Mesodermal cell (in vitro differentiated cells): Measurements from ENCODE around the gene RIC8B.

Source experiments
- H3K27ac ChIP-seq: 2 replicates; pipeline ENCODE4 v1.7.0; 2013; ENCODE audit warnings: mild to moderate bottlenecking, low read depth, low read length, moderate library complexity; ENCODE audit not compliant: severe bottlenecking
- H3K36me3 ChIP-seq: 2 replicates; pipeline ENCODE4 v1.7.1; 2013; ENCODE audit warnings: mild to moderate bottlenecking, low read length, moderate library complexity; ENCODE audit not compliant: control insufficient read depth, insufficient read depth
- H3K4me1 ChIP-seq: one replicate; pipeline ENCODE4 v1.7.1; 2013; ENCODE audit warnings: mild to moderate bottlenecking, low read length; ENCODE audit not compliant: insufficient read depth, control insufficient read depth, poor library complexity, severe bottlenecking
- H3K4me3 ChIP-seq: 2 replicates; pipeline ENCODE4 v1.7.0; 2013; ENCODE audit warnings: low read length, control low read depth, mild to moderate bottlenecking; ENCODE audit not compliant: insufficient read depth, poor library complexity, severe bottlenecking; ENCODE audit errors: extremely low read depth
- H3K9me3 ChIP-seq: 2 replicates; pipeline ENCODE4 v1.7.1; 2013; ENCODE audit warnings: mild to moderate bottlenecking, low read length, moderate library complexity; ENCODE audit not compliant: control insufficient read depth
- WGBS, 2 experiments: methylation state at CpG; one replicate each; pipeline ENCODE4 v1.1.5; 2013; ENCODE audit warnings: missing lambda C conversion rate in 2 of 2; ENCODE audit not compliant: insufficient coverage in 2 of 2; 5-methylcytosine and 5-hydroxymethylcytosine counted together

Gene RIC8B

DNA sequence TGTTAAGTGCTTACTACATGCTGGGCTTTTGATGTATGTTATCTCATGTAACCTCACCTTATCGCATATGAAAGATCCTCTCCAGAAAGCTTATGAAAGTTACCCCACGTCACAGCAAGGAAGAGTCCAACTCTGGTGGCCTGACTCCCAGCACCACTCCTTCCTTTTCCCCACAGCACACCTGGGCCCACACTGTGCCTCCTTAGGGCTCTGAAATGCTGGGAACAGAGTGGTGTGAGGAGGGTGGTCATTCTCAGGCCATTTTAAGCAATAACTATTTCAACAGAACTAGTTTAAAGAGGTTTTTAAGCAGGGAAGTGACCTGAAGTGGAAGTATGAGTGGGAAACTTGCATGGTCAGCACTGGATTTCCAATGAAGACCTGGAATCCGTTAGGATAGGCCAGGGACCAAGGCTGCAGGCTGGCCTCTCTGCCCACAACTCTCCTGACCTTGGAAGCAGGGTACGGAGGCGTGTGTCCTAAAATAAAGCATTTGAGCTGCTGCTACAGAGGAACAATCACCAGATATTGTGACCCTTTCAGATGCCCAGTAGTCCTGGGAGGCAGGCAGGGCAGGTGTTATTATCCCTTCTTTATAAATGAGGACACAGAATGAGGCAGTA lies 114.0 kb downstream of the RIC8B start:
- Histone ChIP-seq H3K27ac (no peak overlapping the region), H3K4me3 (no peak overlapping the region), H3K9me3 (no peaks in the 10 kb centered on the region), H3K36me3 (peaks cover 29% of the 10 kb centered on the region), H3K4me1 (no peaks in the 10 kb centered on the region)
- 88 to 89% methylated on average over 1 to 3 of the region's 5 CpGs for WGBS, 2 experiments

DNA sequence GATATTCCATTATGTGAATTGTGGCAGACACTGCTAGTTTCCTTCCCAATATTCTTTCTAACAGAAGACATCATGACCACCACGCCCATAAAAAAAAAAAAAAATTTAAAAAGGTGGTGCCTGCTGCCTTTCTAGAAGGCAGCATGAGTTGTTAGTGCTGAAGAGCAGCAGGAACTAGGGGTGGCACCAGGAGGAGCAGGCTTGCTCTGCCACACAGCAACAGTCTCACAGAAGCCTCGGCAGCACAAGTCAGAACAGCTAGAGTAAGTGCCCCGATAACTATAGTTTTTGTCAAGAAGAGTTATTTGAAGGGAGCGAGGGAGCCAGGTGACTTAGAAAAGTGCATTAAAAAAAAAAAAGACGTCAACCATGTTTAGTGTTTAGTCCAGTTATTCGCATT lies 114.8 kb downstream of the RIC8B start:
- Histone ChIP-seq H3K9me3 (no peaks in the 10 kb centered on the region), H3K4me3 (no peak overlapping the region), H3K36me3 (peaks cover 21% of the 10 kb centered on the region), H3K4me1 (no peaks in the 10 kb centered on the region), H3K27ac (no peak overlapping the region)
- 89 to 90% methylated on average over 5 of the region's 6 CpGs for WGBS, 2 experiments

DNA sequence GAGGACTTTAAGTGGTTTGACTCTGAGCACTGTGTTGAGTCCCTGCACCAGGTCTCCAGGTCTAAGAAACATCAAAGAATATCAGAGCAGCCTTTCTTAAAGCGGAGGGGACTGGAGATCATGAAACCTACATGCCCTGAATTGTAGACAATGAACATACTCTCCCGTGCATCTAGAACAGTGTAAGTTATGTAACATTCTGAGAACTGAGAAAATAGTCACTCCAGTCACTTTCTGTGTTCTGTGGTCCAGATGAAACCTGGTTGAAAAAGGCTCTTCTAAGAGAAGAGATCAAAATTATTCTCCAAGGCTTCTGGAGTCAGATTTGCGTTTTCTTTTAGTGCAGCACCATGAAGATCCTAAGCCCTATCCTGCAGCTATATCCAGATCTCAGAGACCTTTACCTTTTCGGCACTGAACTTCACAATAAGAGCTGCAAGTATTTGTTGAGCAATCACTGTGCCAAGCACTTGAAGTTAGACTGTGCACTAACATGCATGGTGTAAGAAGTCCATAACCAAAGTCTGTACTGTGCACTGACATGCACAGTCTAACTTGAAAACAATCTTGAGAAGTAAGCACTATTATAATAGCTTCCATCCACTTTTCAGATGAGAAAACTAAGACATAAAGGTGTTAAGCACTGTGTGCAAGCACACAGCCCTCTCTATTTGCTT lies 115.6 kb downstream of the RIC8B start:
- no peaks in the 10 kb centered on the region for H3K9me3 ChIP-seq
- WGBS, 2 experiments = 92 to 93% methylated on average over 3 to 4 of the region's 4 CpGs
- H3K4me1 ChIP-seq = no peaks in the 10 kb centered on the region
- H3K4me3 ChIP-seq = no peak overlapping the region
- no peak overlapping the region for H3K27ac ChIP-seq
- peaks cover 21% of the 10 kb centered on the region for H3K36me3 ChIP-seq

DNA sequence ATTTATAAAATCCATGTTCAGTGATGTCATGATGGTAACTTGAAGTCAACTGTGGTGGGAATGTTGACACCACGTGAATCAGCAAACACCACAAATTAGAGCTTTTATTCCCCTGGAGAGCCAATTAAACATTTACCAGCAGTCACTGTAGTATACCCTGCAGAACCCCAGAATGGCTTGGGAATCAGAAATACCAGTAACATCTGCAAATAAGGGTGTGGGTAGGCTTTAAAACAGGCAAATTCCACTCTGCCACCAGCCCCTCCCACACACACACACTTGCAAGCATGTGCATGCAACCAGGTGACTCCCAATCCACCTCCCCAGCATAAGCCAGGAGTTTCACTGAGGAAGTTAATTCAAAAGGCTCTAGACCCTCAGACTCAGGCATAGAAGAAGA lies 117.6 kb downstream of the RIC8B start:
- Histone ChIP-seq H3K9me3 (no peaks in the 10 kb centered on the region), H3K27ac (no peak overlapping the region), H3K4me1 (no peaks in the 10 kb centered on the region), H3K4me3 (no peak overlapping the region), H3K36me3 (peaks cover 17% of the 10 kb centered on the region)
- no CpG with 5 or more reads among the region's 1 CpG for WGBS, 2 experiments

DNA sequence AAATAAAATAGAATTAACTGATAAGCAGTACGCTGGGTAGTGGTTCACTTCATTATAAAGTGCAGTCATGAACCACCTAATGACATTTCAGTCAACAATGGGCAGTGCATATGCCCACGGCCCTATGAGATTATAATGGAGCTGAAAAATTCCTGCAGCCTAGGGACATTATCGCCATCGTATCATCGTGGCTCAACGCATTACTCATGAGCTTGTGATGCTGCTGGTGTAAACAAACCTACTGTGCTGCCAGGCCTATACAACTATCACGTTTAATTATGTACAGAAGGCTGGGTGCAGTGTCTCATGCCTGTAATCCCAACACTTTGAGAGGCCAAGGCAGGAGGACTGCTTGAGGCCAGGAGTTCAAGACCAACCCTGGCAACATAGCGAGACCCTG lies 119.0 kb downstream of the RIC8B start:
- no peak overlapping the region for H3K4me3 ChIP-seq
- H3K4me1 ChIP-seq = peaks cover 1% of the 10 kb centered on the region
- peaks cover 7% of the 10 kb centered on the region for H3K36me3 ChIP-seq
- 91 to 95% methylated on average over 6 to 7 of the region's 8 CpGs for WGBS, 2 experiments
- no peaks in the 10 kb centered on the region for H3K9me3 ChIP-seq
- no peak overlapping the region for H3K27ac ChIP-seq

DNA sequence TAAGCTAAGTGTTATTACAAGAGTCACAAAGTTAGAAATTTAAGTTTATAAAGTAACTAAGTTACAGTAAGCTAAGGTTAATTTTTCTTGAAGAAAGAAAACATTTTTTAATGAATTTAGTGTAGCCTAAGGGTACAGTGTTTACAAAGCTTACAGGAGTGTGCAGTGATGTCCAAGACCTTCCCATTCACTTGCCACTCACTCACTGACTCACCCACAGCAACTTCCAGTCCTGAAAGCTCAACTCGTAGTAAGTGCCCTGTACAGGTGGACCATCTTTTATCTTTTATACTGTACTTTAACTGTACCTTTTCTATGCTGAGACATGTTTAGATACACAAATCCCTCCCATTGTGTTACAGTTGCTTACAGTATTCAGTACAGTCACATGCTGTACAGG lies 120.3 kb downstream of the RIC8B start:
- H3K36me3 ChIP-seq = peaks cover 6% of the 10 kb centered on the region
- H3K4me1 ChIP-seq = peaks cover 4% of the 10 kb centered on the region
- H3K4me3 ChIP-seq = no peak overlapping the region
- WGBS, 2 experiments = 88 to 100% methylated on average over 1 of the region's 1 CpG
- H3K9me3 ChIP-seq = no peaks in the 10 kb centered on the region
- H3K27ac ChIP-seq = no peak overlapping the region

DNA sequence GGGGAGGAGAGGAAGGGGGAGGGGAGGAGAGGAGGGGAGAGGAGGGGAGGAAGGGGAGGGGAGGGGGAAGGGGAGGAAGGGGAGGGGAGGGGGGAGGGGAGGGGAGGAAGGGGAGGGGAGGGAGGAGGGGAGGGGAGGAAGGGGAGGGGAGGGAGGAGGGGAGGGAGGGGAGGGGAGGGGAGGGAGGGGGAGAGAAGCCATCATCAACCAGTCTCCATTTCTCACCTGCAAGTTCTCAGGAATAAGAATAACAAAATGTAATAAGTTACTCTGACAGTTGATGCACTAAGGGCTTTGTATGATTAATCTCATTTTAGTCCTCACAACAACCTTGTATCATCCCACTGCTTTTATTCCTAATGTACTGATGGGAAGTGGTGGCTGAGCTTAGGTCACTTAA lies 122.1 kb downstream of the RIC8B start:
- Histone ChIP-seq H3K36me3 (no peaks in the 10 kb centered on the region), H3K4me1 (peaks cover 4% of the 10 kb centered on the region), H3K4me3 (no peak overlapping the region), H3K27ac (no peak overlapping the region), H3K9me3 (no peaks in the 10 kb centered on the region)

DNA sequence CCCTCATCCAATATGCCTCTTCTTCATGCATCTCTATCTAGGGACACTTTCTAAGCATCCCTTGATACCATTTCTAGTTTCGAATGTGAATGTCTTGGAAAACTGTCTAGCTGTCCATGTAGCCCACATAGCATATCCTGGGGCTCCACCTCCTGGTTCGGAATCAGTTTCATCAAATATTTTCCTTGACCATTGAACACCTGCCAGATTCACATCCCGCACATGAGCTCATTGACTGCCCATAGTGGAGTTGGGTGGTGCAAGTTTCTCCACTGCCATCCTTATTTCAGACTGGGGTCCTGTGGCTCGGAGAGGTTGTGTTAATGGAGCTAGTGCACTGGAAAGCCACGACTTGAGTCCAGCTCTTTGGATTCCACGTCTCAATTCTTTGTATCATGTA lies 122.6 kb downstream of the RIC8B start:
- Histone ChIP-seq H3K4me1 (peaks cover 4% of the 10 kb centered on the region), H3K27ac (no peak overlapping the region), H3K4me3 (no peak overlapping the region), H3K36me3 (no peaks in the 10 kb centered on the region), H3K9me3 (no peaks in the 10 kb centered on the region)
- 85 to 100% methylated on average over 1 to 5 of the region's 6 CpGs for WGBS, 2 experiments

DNA sequence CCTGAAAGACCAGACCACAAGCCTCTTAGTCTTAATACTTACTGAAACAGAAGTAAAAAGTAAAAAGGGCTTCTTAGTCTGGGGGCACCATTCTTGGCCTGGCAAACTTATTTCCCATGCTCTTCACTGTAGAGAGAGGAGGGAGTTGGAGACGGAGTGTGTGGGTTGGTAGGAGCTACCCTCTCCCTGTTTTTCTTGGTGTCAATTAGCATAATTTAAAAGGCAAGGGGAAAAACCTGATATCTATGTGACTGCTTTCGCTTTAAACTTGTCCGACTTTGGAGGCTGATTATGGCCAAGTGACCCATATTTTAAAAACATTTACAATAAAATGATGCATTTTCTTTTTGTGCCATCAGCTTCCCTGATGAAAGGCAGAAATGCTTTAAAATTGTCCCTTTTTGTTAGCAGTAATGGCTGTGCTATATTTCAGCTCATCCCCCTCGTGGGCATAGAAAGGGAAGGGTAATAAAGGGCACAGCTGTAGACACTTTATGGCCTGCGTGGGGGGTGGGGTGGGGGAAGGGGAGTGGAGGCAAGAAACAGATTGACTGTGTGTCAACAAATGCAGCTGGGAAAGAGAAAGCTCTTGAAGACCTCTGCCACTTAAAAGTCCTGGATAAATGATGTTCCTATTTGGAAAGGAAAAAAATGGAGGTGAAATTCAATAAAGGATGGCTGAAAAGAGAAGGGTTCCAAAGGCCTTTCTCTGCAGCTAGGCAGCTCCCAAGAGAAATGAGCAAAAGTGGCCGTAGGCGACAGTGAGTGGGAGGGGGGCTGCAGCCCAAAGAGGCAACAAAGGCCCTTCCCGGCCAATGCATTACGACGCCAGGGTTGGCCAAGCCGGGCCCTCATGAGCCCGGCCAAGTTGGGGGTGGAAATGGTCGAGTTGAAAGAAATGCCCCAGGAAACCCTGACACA lies 123.8 kb downstream of the RIC8B start:
- no peak overlapping the region for H3K4me3 ChIP-seq
- H3K27ac ChIP-seq = no peak overlapping the region
- peaks cover 4% of the 10 kb centered on the region for H3K4me1 ChIP-seq
- H3K36me3 ChIP-seq = no peaks in the 10 kb centered on the region
- WGBS, 2 experiments = 43 to 59% methylated on average over 7 to 11 of the region's 13 CpGs
- H3K9me3 ChIP-seq = no peaks in the 10 kb centered on the region

DNA sequence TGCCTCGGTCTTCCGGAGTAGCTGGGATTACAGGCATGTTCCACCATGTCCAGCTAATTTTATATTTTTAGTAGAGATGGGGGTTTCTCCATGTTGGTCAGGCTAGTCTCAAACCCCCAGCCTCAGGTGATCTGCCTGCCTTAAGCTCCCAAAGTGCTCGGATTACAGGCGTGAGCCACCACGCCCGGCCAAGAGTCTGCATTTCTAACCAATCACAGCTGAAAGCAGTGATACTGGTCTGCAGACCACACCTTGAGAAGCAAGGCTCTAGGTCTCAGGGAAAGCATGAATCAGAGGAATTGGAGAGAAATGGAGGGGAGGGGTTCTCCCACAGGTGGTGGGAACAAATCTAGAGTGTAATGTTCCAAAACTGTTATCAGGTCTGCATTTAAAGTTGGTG lies 126.1 kb downstream of the RIC8B start:
- H3K9me3 ChIP-seq = no peaks in the 10 kb centered on the region
- no peak overlapping the region for H3K27ac ChIP-seq
- H3K36me3 ChIP-seq = no peaks in the 10 kb centered on the region
- peaks cover 4% of the 10 kb centered on the region for H3K4me1 ChIP-seq
- H3K4me3 ChIP-seq = no peak overlapping the region
- WGBS, 2 experiments = 65 to 83% methylated on average over 2 to 5 of the region's 6 CpGs
